Neutrophil (primary cell): Measurements from ENCODE around the gene P2RY11.

ENCODE experiments used
- H3K27ac ChIP-seq: fragments of 200-600 bp; sonication (generic); 2 replicates; pipeline ENCODE4 v1.5.1; 2016; ENCODE audit warnings: mild to moderate bottlenecking, moderate library complexity
- H3K27me3 ChIP-seq: fragments of 200-600 bp; sonication (generic); 2 replicates; pipeline ENCODE4 v1.6.0; 2016; ENCODE audit warnings: mild to moderate bottlenecking
- H3K36me3 ChIP-seq: fragments of 200-600 bp; sonication (generic); 2 replicates; pipeline ENCODE4 v1.5.1; 2017
- H3K4me1 ChIP-seq, 2 experiments: fragments of 200-600 bp in 1 of 2; sonication (generic) in 1 of 2; 1 replicate in 1 of 2; 2 replicates in 1 of 2; pipeline versions ENCODE4 v1.5.1 to v1.6.1; 2013 to 2016; ENCODE audit warnings: low read depth in 1 of 2, low read length in 1 of 2, mild to moderate bottlenecking in 1 of 2, moderate library complexity in 1 of 2; ENCODE audit not compliant: control insufficient read depth in 1 of 2, insufficient read depth in 1 of 2
- H3K4me3 ChIP-seq, 2 experiments: fragments of 200-600 bp in 1 of 2; sonication (generic) in 1 of 2; 1 replicate in 1 of 2; 2 replicates in 1 of 2; pipeline ENCODE4 v1.5.1; 2013 to 2016; ENCODE audit warnings: low read depth in 1 of 2, low read length in 1 of 2, mild to moderate bottlenecking in 1 of 2, moderate library complexity in 1 of 2
- H3K9me3 ChIP-seq: fragments of 200-600 bp; sonication (generic); 2 replicates; pipeline ENCODE4 v1.5.1; 2016
- CTCF ChIP-seq: fragments of 200-600 bp; sonication (generic); IDR thresholded peaks from 2 replicates; pipeline ENCODE4 v1.5.1; 2016; ENCODE audit warnings: antibody characterized with exemption

P2RY11 gene

GRCh38 chr19:10126213-10126639 is 14.7 kb downstream of the P2RY11 start:
- Histone ChIP-seq H3K4me1 (no peaks in the 10 kb centered on the region), H3K36me3 (peaks cover 26% of the 10 kb centered on the region), H3K4me3 (no peak overlapping the region), H3K9me3 (no peaks in the 10 kb centered on the region), H3K27me3 (no peaks in the 10 kb centered on the region), H3K27ac (no peak overlapping the region)
- TF ChIP-seq CTCF, result no peak

GRCh38 chr19:10132905-10133304 is 21.4 kb downstream of the P2RY11 start:
- no peak overlapping the region for H3K27ac ChIP-seq
- no peaks in the 10 kb centered on the region for H3K9me3 ChIP-seq
- TF ChIP-seq CTCF, result no peak
- no peaks in the 10 kb centered on the region for H3K4me1 ChIP-seq
- H3K4me3 ChIP-seq, result no peak overlapping the region
- no peaks in the 10 kb centered on the region for H3K27me3 ChIP-seq
- H3K36me3 ChIP-seq, result peaks cover 80% of the 10 kb centered on the region

GRCh38 chr19:10133596-10133995 is 22.1 kb downstream of the P2RY11 start:
- Histone ChIP-seq H3K4me1 (no peaks in the 10 kb centered on the region), H3K4me3 (no peak overlapping the region), H3K36me3 (peaks cover 80% of the 10 kb centered on the region), H3K9me3 (no peaks in the 10 kb centered on the region), H3K27ac (no peak overlapping the region), H3K27me3 (no peaks in the 10 kb centered on the region)
- no peak for TF ChIP-seq CTCF

- Histone ChIP-seq H3K27me3 (no peaks in the 10 kb centered on the region), H3K36me3 (peaks cover 80% of the 10 kb centered on the region), H3K9me3 (no peaks in the 10 kb centered on the region), H3K4me1 (no peaks in the 10 kb centered on the region), H3K4me3 (no peak overlapping the region), H3K27ac (no peak overlapping the region)
- TF ChIP-seq CTCF, result no peak
Observed at GRCh38 chr19:10134040-10134439, 22.5 kb downstream of the P2RY11 start.

GRCh38 chr19:10135551-10136334 is 24.2 kb downstream of the P2RY11 start:
- no peak overlapping the region for H3K4me3 ChIP-seq
- H3K27me3 ChIP-seq, result no peaks in the 10 kb centered on the region
- peaks cover 87% of the 10 kb centered on the region for H3K36me3 ChIP-seq
- H3K27ac ChIP-seq, result no peak overlapping the region
- H3K9me3 ChIP-seq, result no peaks in the 10 kb centered on the region
- no peak for TF ChIP-seq CTCF
- H3K4me1 ChIP-seq, result no peaks in the 10 kb centered on the region
